Caki2 (cell line): ENCODE data around the gene COL6A1. TPM values are rescaled to one million over a fixed set of nuclear protein-coding genes. Genes with fewer than 3 reads are reported as not detected.

Source experiments
- DNase-seq: peaks from one replicate; pipeline ENCODE4 v3.0.0-alpha.2; 2015; ENCODE audit warnings: low read depth
- in situ Hi-C: cut with HindIII; loops from 2 replicates; pipeline ENCODE4 v1.10.0; 2016; ENCODE audit warnings: low sequenced_read_pairs, low pct_unique_long_range_greater_than_20kb, mixed read lengths
- total RNA-seq: library from RNA; depleted of rRNA; stranded (reverse); fragments of >200 nt; shearing (Covaris generic); gene quantifications from 2 replicates; pipeline ENCODE4 v1.2.3, GENCODE V29; 2014; ENCODE audit warnings: low replicate concordance; rRNA removed

The COL6A1 gene
- 95.8 and 146 TPM in 2 replicates for total RNA-seq

GRCh38 chr21:45981151-45982091, at the start of gene COL6A1:
COL6A1 (plus strand) TSS chr21:45981770; CDS start chr21:45981851, 81 bp downstream.
- in situ Hi-C loops = no loop called here
- DNase-seq = peak; percentile 85

DNA sequence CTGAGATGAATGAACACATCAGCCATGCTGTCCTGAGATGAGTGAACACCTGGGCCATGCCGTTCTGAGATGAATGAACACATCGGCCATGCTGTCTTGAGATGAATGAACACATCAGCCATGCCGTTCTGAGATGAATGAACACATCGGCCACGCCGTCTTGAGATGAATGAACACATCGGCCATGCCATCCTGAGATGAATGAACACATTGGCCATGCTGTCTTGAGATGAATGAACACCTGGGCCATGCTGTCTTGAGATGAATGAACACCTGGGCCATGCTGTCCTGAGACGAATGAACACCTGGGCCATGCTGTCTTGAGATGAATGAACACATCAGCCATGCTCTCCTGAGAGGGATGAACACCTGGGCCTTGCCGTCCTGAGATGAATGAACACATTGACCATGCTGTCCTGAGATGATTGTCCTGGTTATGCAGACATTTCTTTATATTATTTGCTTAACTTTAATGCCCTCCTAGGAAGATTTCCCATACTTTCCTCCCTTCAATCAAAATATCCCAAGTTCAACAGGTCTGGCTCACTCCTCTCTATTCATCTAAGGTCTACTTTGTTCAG, 48.6 kb upstream of the COL6A1 start:
- no peak for DNase-seq
- in situ Hi-C loops = no loop called here

GRCh38 chr21:45934085-45934484, 47.5 kb upstream of the COL6A1 start:
- in situ Hi-C loops = no loop called here
- DNase-seq = no peak

DNA sequence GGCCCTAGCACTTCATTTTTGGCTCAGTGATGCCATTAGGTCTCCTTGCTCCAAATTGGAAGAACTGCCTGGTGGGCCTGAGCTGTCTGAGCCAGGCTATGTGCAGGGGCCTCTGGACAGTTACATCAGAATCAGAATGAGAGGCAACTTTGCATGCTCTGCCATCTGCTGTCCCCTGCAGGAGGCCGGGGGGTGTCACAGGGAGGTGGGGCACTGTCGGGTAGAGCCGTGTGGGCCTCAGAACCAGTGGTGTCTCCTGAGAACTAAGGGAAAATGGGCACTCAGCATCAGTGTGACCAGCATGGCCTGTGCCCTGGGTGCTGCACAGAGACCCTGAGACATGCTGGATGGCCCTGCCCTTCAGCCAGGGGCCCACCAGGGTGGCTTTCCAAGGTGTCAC, 47.0 kb upstream of the COL6A1 start:
- no peak for DNase-seq
- in situ Hi-C loops = no loop called here

DNA sequence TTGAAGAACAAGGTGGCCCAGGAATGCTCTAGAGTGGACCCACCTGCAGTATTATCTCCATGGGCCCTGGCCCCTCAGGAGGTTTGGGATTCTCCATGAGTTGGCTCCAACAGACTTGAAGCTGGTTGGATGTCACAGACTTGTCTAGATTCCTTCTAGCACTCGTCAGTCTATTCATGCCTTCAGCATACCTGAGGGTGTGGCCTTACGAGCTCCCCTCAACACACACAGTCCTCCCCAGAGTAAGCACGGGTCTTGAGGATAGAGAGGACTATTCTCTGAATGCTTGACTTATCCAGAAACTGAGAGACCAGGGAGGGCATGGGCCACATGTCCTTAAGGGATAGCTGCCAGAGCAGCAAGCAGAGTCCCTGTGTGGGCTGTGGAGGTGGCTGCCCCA, 45.9 kb upstream of the COL6A1 start:
- in situ Hi-C loops = no loop called here
- DNase-seq = no peak

GRCh38 chr21:45937721-45938452, 43.7 kb upstream of the COL6A1 start:
- no peak for DNase-seq
- in situ Hi-C loops = no loop called here

GRCh38 chr21:45938453-45938755, 43.2 kb upstream of the COL6A1 start:
- DNase-seq = no peak
- in situ Hi-C loops = no loop called here

- no peak for DNase-seq
- in situ Hi-C loops = no loop called here
Observed at GRCh38 chr21:45938811-45939520, 42.6 kb upstream of the COL6A1 start.

- DNase-seq = no peak
- in situ Hi-C loops = no loop called here
Observed at GRCh38 chr21:45939521-45940045, 42.0 kb upstream of the COL6A1 start.

DNA sequence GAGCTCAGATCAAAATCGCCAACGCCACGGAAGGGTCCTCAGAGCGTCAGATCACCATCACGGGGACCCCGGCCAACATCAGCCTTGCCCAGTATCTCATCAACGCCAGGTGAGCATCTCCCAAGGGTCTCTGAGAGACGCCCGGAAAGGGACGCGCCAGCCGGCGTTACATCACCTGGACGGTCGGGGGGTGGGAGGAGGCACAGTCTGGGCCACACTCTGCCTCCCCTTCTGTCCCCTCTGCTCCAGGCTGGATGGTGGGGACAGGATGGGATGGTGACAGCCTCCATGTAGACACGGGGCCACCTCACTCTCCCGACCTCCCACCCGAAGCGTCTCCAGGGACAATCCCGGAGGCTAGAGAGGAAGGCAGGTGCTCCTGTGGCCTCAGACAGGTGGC, 41.5 kb upstream of the COL6A1 start:
- no peak for DNase-seq
- in situ Hi-C loops = no loop called here

DNA sequence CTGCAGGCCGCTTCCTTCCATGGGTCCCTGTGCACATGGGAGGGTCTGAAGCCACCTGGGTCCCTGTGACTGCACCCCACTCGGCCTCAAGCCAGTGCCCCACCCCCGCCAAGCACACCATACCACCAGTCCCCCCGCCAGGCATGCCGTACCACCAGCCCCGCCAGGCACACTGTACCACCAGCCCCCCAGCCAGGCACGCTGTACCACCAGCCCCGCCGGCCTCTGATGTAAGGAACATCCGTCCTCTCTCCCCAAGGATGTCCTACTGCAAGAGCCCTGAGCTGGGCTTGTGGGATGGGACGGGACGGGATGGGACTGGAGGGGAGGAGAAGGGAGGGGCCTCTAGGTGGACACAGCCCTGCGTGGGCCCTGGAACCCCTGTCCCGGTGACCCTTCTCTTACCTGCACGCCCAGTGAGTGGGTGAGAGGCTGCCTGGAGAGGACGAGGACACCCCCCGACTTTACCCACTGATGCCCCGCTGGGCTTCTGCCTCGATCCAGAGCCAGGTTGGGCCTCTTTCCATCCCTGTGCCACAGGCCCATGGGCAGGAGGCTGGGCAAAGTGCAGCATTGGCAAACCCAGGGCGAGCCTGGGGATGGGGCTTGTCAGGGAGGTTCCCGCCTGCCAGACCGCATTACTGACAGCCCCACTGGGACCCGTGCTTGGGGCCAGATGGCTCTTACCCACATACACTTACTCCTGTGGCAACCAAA, 40.8 kb upstream of the COL6A1 start:
- in situ Hi-C loops = no loop called here
- DNase-seq = no peak

DNA sequence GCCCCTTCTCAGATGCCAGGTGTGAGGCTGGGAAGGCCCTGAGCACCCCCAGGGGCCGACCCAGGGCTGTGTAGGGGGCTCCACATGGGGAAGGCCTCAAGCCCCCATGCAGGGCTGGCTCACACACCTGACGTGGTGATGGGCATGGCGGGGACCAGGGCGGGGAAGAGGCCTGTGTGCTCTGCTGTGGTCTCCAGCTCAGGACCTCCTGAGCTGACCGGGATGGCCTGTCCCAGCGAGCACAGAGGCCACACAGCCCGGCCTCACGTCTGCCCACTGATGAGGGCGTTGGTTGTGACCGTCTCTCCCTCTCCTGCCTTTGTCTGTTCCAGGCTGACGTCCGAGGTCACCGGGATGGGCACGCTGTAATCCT, 40.2 kb upstream of the COL6A1 start:
- no peak for DNase-seq
- in situ Hi-C loops = no loop called here

DNA sequence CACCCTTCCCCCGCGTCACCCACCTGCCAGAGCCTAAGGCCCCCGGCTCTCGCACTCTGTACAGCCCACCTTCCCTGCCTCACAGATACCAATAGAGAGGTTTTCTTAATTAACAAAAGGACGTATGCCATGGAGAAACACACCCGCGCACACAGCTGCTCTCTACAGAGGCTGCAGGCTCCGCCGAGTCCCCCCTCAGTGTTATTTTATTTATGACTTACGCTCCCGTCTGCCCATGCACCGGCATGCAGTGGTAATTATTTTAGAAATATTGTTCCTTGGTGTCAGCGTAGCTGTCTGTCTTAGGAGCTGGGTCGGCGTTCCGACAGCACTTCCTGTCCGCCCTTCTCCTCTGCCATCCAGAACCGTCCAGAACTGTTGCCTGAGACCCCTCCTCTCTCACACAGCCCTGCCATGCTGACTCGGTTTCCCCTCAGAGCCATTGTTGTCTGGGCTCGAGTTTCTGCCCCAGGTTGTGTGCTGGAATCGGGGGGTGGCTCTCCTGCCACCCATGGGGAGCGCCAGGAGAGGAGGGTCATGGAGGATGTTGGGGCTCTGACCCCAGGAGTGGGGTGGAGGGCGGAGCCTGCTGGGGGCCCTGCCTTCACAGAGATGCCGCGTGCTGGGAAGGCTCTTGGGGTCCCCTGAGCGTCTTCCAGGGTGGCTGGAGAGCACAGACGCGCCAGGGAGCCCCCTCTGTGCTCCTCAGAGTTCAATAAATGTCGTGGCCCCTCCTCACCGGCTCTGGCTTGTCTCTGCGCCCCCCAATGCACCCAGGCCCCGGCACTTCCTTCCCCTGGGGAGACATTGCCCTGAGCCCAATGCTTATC, 39.6 kb upstream of the COL6A1 start:
- in situ Hi-C loops = no loop called here
- no peak for DNase-seq

DNA sequence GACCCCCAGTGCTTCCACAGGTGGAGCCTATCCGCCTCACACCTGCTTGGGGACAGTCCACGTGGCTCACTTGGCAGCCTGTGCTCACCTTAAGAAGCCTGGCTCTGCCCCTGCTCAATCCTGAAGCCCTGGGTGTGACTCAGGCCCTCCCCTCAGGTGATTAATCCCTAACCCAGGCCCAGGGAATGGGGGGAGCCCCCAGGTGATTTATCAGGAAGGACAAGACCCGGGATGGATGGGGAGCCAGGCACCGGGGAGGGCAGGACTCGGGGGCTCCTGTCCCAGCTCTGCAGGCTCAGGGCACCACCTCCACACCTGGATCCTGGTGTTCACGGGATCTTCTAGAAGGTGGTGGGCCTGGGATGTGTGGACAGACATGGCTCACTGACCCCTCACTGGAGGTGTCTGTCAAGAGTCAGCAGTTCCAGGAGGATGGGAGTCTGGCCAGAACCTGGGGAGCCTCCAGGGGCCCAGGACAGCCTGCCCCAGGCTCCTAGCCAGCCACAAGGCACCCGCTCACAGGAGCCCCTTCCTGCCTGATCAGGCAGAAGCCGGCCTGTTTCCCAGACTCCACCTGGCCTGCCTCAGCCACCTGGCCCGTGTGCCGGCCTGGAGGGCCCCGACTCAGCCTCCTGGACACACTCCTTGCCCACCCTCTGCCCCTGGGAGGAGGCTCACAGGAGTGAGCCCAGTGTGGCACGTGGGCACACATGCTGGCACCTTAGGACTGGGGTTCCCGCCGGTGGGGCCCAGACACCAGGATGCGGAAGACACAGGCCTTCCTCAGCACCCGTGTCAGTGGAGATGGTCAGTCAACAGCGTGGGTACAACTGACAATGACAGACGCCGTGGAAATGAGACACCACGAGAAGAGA, 38.6 kb upstream of the COL6A1 start:
- in situ Hi-C loops = no loop called here
- no peak for DNase-seq

DNA sequence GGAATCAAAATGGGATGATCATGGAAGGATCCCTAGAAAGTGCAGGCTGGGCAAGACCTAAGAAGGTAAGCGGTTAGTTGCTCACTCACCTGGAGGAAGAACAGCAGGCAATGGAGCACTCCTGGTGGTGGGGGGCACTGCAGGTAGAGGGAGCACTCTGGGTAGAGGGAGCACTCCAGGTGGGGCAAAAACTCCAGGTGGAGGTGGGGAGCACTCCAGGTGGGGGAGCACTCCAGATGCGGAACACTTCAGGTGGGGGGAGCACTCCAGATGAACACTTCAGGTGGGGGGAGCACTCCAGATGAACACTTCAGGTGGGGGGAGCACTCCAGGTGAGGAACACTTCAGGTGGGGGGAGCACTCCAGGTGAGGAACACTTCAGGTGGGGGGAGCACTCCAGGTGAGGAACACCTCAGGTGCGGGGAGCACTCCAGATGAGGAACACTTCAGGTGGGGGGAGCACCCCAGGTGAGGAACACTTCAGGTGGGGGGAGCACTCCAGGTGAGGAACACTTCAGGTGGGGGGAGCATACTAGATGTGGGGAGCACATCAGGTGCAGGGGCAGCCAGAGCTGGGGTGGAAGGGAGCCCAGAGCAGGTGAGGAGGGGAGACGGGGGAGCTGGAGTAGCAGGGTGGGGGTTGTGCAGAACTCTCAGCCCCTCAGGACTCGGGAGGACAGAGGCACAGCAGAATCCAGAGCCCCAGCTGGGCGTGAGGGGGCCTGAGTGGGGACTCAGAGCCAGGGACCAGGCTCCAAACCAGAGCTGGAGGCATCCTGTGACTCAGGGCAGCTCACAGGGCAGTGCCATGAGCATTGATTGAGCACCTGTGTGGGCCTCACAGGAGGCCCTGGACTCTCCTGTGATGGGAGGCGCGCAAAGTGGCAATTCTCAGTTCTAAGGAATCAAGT, 37.7 kb upstream of the COL6A1 start:
- in situ Hi-C loops = no loop called here
- no peak for DNase-seq
